Iris pigment epithelial cell (primary cell): ENCODE measurements around the gene SHANK3.

ENCODE experiments used
- DNase-seq: peaks from one replicate; pipeline ENCODE4 v3.0.0-alpha.2; 2011; ENCODE audit warnings: low read depth

SHANK3 gene

DNA sequence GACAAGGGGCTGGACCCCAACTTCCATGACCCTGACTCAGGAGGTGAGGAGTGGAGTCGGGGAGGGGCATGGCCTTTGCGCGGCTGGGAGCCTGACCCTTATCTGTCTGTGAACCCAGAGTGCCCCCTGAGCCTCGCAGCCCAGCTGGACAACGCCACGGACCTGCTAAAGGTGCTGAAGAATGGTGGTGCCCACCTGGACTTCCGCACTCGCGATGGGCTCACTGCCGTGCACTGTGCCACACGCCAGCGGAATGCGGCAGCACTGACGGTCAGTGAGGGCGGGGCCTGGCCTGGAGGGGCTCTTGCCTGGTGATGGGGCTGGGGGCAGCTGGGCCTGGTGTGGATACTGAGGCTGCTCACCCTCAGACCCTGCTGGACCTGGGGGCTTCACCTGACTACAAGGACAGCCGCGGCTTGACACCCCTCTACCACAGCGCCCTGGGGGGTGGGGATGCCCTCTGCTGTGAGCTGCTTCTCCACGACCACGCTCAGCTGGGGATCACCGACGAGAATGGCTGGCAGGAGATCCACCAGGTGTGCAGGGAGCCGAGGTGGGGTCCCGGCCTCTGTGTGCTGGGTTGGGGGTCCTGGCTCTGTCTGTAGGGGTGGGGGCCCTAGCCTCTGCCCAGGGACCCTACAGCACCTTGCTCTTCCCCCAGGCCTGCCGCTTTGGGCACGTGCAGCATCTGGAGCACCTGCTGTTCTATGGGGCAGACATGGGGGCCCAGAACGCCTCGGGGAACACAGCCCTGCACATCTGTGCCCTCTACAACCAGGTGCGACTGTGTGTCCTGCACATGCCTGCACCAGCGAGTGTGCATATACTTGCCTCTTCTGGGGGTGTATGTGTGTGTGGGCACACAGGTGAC, 6.3 kb downstream of the SHANK3 start:
- no peak for DNase-seq

DNA sequence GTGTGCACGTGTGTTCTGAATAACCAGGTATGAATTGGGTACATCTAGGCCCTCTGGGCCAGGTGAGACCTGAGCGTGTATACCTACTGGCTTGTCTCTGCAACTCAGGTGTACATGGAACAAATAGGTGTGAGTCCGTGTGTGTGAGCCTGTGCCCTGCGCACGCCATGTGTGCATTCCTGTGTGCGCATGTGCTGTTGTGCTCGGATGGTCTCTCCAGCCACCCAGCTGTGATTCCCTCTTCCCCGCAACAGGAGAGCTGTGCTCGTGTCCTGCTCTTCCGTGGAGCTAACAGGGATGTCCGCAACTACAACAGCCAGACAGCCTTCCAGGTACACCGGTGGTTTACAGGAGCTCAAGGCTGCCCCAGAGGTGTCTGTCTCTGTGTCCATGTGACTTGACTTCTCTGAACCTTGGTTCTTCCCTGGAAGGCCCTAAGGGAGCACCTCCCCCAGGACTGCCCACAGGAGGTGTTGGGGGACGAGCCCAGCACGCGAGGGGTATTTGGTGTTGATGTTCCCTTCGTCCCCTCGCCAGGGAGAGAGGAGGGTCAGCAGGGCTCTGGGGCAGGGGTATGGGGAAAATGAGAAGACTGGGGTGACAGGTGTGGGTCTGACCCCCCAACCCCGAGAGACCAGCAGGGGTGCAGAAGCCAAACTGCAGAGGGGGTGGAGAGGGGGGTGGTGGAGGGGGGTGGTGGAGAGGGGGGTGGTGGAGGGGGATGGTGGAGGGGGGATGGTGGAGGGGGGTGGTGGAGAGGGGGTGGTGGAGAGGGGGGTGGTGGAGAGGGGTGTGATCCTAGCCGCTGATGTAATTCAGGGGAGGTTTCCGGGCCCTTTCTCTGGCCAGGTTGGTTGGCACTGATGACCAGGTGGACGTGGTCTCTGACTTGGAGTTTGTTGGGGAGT, 10.7 kb downstream of the SHANK3 start:
- DNase-seq = no peak

DNA sequence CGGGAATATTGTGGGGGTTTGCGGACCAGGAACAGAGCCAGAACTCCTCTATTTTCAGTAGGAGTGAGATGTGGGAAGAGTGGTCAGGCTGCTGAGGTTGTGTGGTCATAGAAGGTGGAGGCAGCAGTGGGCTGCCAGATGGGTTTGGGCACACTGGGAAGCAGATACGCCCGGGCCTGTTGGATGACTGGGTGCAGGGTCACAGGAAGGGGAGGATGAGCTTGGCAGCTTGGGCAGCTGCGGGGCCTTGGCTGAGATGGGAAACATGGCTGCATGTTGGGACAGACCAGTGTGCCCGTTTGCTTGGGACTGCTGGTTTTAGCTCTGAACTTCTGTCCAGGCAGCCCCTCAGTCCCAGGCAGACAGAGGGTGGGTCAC, 11.4 kb downstream of the SHANK3 start:
- no peak for DNase-seq

DNA sequence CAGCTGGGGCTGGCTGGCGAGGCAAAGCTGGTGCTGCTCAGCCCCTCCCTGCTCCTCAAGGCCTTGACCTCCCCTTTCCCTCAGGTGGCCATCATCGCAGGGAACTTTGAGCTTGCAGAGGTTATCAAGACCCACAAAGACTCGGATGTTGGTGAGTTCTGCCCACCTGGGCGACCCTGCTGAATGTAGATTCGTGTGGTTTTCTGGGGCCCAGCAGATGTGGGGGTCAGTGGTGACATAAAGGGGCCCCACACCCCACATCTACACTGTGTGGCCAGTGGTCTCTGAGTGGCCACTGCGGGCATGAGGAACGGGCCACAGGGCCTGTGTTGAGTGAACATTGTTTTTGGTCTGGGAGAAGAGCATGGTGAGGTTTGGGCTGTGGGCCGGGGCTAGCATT, 11.9 kb downstream of the SHANK3 start:
- DNase-seq = no peak

DNA sequence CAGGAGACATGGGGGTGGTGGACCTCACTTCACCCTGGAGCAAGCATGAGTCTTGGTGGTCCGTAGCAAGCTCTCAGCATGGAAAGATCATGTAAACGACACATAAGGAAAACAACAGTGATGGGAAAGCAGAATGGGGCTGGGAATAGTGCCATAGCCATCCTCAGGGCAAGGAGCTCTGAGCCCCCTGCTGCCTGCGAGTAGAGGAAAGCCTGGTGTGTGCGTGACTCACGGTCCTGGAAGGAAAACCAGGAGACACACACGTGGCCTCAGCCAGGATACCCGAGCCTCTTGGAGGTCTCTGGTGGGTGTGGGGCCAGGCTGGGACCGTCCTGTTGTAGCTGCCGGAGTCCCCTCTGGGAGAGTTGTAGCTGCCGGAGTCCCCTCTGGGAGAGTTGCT, 12.4 kb downstream of the SHANK3 start:
- no peak for DNase-seq

DNA sequence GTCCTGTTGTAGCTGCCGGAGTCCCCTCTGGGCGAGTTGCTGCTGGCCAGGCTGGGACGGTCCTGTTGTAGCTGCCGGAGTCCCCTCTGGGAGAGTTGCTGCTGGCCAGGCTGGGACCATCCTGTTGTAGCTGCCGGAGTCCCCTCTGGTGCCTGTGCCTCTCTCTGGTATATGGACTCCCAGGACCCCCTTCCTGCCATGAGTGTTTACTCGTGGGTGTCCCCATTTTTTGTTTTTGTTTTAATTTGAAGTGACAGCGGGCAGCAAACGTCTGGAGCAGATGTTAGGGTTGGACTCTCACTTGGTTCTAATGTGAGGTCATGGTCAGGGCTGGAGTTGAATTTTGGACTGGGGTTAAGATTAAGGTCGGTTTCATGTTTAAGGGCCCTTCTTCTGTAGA, 14.2 kb downstream of the SHANK3 start:
- no peak for DNase-seq

DNA sequence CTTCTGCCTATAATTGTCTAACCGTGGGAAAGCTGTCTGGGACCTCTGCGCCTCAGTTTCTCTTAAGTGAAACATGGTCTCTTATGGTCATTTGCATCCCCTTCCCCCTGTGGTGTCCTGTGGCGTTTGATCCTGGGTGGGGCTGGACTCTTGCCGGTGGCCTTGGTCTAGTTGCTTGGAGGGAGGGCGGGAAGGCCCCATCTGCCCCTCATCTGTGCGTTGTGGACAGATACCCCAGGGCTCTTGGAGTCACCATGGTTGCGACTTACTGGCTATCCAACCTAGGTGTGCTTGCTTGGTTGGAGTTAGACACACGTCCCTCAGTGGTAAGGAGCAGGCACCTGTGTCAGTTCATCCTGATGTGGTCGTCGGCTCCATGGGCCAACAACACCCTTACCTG, 15.2 kb downstream of the SHANK3 start:
- no peak for DNase-seq

DNA sequence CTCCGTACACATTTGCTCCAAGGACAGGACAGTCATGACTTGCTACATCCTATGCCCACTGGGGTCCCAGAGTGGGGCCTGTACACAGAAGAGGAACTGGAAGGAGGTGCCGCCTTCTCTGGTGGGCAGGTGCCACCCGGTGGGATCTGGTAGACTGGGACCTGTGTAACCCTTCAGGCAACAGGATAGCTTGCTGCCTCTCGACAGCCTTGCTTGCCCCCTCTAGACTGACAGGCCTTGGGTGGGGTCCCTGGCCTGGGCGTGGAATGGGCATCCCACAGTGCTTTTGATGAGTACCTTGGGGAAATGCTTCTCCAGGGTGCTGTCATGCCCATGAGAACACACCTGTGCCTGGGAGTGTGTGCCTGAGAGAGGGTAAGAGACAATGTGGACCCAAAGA, 15.8 kb downstream of the SHANK3 start:
- no peak for DNase-seq

DNA sequence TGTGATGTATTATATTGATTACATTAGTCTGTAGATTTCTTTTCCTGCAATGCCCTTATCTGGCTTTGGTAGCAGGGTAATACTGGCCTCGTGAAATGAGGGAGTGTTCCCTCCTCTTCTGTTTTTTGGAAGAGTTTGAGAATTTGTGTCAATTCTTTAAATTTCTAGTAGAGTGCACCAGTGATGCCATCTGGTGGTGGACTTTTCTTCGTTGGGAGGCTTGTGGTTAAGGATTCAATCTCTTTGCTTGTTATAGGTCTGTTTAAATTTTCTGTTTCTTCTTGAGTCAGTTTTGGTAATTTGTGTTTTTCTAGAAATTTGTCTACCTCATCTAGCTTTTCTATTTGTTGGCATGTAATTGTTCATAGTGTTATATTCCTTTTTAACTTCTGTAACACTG, 18.9 kb downstream of the SHANK3 start:
- peak; percentile 47 for DNase-seq

DNA sequence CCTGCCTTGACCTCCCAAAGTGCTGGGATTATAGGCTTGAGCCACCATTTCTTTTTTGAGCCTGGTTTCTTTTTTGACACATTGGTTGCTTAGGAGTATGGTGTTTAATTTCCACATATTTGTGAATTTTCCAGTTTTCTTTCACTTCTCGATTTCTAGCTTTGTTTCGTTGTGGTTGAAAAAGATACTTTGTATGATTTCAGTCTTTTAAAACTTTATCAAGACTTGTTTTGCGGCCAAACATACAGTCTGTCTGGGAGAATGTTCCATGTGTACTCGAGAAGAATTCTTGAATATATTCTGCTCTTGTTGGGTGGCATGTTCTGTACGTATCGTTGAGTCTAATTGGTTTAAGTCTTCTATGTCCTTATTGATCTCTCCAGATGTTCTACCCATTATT, 20.8 kb downstream of the SHANK3 start:
- no peak for DNase-seq

DNA sequence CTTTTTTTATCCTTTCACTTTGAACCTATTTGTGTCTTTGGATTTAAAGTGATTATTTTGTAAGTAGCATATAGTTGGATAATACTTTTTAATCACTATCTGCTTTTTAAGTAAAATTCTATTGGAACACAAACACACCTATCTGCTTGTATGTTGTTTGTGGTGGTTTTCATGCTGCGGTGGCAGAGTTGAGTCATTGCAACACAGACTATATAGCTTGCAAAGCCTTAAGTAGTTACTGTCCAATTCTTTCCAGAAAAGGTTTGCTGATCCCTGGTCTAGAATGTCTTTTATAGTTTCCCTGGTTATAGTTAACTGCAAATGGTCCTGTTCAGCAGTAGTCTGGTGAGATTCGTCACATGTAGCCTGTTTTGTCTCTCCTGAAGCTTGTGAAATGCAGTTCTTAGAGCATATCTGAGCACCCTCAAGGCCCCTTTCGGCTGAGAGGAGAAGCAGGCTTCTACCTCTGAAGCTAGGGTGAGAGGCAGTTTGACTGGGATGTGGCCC, 21.5 kb downstream of the SHANK3 start:
- DNase-seq = peak; percentile 49

DNA sequence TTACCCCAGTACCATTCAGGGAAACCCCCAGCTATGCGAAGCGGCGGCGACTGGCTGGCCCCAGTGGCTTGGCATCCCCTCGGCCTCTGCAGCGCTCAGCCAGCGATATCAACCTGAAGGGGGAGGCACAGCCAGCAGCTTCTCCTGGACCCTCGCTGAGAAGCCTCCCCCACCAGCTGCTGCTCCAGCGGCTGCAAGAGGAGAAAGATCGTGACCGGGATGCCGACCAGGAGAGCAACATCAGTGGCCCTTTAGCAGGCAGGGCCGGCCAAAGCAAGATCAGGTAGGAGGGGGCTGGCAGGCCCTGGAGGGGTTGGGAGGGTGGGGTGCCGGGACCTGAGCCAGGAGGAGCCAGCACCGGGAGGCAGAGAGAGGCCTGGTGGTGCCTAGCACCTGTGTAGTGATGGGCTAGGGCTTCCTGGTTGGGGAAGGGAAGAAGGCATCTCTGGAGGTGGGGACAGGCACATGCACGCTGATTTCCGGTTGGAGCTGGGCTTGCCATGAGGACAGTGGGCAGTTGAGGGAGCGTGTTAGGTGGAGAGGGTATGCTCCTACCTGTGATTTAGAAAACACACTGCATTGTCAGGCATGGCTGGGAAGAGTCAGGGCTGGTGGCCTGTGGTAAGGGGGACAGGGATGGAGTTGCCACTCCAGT, 22.3 kb downstream of the SHANK3 start:
- no peak for DNase-seq

DNA sequence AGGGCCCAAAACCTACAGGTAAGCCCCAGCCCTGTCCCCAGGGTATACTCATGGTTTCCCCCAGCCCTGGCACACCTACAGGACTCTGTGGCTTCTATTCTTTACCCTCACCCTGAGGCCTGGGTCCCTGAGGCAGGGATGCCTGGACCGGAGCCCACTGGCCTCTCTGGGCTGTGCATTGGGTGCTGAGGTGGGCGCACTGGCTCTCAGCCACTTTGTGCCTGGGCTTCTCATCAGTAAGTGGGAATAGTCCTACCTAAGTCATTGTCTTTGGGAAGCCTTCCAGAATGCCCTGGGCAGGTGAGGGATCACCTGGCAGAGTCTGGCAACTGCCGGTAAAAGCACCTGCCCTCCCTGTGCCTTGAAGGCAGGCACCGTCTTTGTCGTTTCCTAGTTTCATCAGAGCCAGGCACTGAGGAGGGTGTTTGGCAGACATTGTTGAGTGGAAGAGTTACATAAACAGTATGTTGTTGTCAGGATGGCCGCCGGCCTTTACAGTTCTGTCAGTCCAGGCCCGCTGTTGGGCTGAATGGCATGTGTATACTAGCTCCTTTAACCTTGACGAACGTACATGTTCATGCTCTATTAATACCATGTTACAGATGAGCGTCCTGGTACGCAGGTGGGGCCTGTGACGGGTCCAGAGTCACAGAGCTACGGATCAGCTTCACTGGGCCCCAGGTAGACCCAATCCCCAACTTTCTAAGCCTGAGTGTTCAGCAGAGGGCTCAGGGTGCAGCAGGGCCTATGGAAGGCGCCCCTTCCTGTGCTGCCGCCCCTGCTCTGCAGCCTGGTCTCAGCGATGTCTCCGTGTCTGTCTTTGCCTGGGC, 23.0 kb downstream of the SHANK3 start:
- DNase-seq = no peak

DNA sequence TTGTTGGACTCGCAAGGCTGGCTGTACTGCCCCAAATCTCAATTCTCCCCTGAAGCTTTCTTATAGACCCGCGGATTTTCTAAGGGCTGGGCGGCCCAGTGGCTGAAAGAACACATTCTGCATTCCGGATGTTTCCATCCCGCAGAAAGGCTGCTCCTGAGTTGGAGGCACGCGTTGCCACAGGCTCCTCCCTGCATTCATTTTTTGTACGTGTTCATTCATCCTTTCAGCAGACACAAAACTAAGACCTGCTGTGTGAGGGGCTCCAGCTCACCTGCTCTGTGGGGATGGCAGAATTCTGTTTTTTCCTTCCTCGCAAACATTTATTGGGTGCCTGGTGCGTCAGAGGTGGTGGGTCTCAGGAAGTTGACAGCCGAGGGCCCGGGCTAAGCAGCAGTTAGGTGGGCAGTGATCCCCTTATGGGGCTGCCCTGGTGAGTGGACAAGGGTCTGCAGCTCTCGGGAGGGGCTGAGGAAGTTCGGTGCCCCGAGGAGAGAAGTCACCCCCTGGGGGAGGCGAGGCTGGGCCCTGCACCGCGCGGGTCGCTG, 23.7 kb downstream of the SHANK3 start:
- DNase-seq = no peak

DNA sequence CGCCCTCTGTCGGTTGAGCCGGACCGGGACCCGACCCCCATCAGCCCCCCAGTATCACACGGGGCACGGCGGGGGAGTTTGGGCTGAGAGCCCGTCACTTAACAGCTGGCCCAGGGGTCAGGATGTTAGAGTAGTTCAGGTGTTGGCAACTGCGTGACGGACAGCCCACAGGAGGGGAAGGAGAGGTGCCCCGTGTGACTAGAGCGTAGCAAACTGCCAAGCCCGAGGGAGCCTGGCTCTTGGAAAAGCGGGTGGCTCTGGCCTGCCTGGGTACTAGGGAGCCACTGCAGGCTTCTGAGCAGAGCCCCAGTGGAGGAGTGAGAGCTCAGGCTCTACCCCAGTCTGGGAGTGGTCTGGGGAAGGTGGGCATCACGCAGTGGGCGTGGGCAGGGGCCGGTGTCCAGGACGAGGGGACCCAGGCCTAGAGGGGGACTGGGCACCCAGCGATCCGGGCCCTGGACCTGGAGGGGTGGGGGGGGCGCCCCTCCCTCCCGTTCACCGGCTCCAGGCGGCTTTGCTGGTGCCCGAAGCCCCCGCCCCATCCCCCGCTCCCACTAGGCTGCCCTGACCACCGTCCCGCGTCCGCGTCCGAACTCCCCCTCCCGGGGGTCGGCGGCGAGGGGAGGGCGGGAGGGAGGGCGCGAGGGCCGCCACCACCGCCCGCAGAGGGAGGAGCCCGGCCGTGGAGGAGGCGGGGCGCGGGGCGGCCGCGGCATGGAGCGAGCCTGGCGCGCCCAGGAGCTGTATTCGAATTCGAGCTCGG, 24.4 kb downstream of the SHANK3 start:
- peak; percentile 15 for DNase-seq

DNA sequence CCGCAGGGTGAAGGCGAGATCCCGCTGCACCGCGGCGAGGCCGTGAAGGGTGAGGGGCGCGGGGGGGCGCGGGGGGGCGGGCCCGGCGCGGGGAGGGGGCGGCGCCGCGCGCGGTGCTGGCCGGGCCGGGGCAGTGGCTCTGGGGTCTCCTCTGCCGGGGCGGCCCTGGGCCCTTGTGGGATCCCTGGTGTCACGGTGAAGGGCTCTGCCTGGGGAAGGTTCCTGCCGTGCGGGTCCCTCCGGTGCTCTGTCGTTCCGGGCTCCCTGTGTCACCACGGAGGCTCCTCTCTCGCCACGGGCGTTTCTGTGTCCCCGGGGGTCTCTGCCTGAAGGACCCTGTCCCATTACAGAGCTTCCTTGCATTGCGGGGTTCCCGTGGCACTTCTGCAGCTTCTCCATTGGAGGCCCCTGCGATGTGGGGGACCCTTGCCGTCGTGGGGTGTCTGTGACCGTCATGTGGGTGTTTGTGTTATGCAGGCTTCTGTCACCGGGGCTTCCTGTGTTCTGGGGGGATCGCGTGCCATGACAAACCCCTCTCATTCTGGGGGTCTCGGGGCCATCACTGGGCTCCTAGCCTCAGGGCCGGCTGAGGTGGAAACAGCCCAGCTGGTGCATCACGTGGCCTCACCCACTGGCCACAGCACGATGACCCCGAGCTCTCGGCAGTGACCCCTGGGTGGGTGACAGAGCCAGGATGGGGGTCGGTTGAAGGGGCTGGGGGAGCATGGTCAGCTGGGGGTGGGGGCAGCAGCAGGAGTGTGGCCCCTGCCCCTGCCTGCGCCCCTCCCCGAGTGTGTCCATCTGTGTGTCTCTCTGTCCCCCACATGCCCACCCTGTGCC, 25.3 kb downstream of the SHANK3 start:
- no peak for DNase-seq

DNA sequence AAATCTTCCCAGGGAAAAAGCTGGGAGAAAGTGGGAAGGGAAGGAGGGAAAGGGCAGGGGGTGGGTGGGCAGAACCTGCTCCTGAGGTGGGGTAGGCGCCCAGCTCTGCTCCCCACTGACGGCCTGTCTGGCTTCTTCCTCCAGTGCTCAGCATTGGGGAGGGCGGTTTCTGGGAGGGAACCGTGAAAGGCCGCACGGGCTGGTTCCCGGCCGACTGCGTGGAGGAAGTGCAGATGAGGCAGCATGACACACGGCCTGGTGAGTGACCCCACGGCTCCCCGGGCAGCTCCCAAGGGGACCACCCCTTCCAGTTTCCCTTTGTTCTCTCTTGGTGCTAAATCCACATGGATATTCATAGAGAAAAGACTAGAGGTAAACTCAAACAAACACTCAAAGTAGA, 25.9 kb downstream of the SHANK3 start:
- no peak for DNase-seq

DNA sequence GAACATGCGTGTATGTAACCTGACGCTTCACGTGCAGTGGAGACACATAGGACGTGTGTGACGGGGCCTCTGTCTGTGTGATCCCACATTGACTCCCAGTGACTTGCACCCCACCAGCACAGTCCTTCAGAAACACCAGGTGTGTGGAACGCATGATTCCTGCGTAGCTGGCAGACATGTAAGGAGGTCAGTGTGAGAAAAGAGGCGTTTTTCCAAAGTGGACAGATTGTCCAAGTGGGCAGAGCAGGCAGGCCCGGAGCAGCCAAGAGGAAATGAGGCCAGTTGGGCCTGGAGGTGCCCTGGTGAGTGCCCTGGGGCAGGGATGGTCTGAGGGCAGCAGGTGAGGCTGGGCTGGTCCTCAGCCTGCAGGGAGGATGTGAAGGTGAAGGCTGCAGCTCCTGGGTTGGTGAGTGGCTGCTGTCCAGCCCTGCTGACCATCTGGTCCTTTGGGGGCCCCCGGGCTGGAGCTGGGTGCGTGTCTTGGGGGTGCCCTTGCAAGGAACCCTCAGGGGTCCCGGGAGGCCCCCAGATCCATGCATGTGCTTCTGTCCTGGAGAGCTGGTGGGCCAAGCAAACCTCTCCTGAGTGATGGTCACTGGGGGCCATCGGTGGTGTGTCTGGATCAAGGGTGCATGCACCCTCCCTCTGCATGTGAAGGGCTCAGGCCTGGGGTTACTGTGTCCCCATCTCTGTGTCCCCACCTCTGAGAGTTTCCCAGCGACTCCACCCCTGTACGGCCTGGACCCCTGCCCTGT, 26.6 kb downstream of the SHANK3 start:
- DNase-seq = no peak
